ENCODE measurements around the gene NT5C3A.

NT5C3A gene

GRCh38 chr7:33075818-33076518 is 13.4 kb upstream of the NT5C3A start:
- no peak for DNase-seq (ENCODE audit: low read depth in 2 of 2)

- no peak for DNase-seq (ENCODE audit: low read depth in 2 of 2)
These were observed 10.7 kb upstream of the NT5C3A start for GRCh38 chr7:33073243-33073642.

- no peak for DNase-seq (ENCODE audit: low read depth in 2 of 2)
These were observed 9.9 kb upstream of the NT5C3A start for GRCh38 chr7:33072471-33072870.

GRCh38 chr7:33070831-33071230 is 8.3 kb upstream of the NT5C3A start:
- no peak for DNase-seq (ENCODE audit: low read depth in 2 of 2)

- no peak for DNase-seq (ENCODE audit: low read depth in 2 of 2)
These were observed 7.7 kb upstream of the NT5C3A start for GRCh38 chr7:33070277-33070676.

- DNase-seq (ENCODE audit: low read depth in 2 of 2): no peak
These were observed 5.3 kb upstream of the NT5C3A start for GRCh38 chr7:33067921-33068320.

GRCh38 chr7:33066771-33067170 is 4.2 kb upstream of the NT5C3A start:
- no peak for DNase-seq (ENCODE audit: low read depth in 2 of 2)

- DNase-seq (ENCODE audit: low read depth in 2 of 2): no peak
These were observed 3.4 kb upstream of the NT5C3A start for GRCh38 chr7:33065981-33066380.

GRCh38 chr7:33062782-33063443 is 337 bp upstream of the NT5C3A start:
- DNase-seq (ENCODE audit: low read depth in 2 of 2): peak; percentile 84 to 92

- no peak for DNase-seq (ENCODE audit: low read depth in 2 of 2)
These were observed 1.2 kb downstream of the NT5C3A start for GRCh38 chr7:33061282-33061937.

GRCh38 chr7:33059635-33060034 is 2.9 kb downstream of the NT5C3A start:
- DNase-seq (ENCODE audit: low read depth in 2 of 2): no peak

- DNase-seq (ENCODE audit: low read depth in 2 of 2): no peak
These were observed 7.4 kb downstream of the NT5C3A start for GRCh38 chr7:33055158-33055557.

- no peak for DNase-seq (ENCODE audit: low read depth in 2 of 2)
These were observed 8.2 kb downstream of the NT5C3A start for GRCh38 chr7:33054261-33054964.

- no peak for DNase-seq (ENCODE audit: low read depth in 2 of 2)
These were observed 8.9 kb downstream of the NT5C3A start for GRCh38 chr7:33053721-33054120.

- peak in 1 of 2 donors; percentile 23 for DNase-seq (ENCODE audit: low read depth in 2 of 2)
These were observed 11.8 kb downstream of the NT5C3A start for GRCh38 chr7:33050535-33051318.

GRCh38 chr7:33048704-33049103 is 13.9 kb downstream of the NT5C3A start:
- DNase-seq (ENCODE audit: low read depth in 2 of 2): no peak

GRCh38 chr7:33048257-33048656 is 14.3 kb downstream of the NT5C3A start:
- DNase-seq (ENCODE audit: low read depth in 2 of 2): no peak

- DNase-seq (ENCODE audit: low read depth in 2 of 2): no peak
These were observed 17.6 kb downstream of the NT5C3A start for GRCh38 chr7:33044986-33045385.

GRCh38 chr7:33044401-33044718 is 18.2 kb downstream of the NT5C3A start:
- DNase-seq (ENCODE audit: low read depth in 2 of 2): no peak

GRCh38 chr7:33043501-33044400 is 18.8 kb downstream of the NT5C3A start:
- DNase-seq (ENCODE audit: low read depth in 2 of 2): no peak
